ENCODE measurements around the gene ULK4.
A peak's percentile ranks its signal among the peaks of the same experiment; 100 is the strongest.
"Not testable (repeated sequence)": the region's sequence is repeated elsewhere in the genome, so short reads cannot be mapped to it uniquely, and the experiment has no call there.

The ULK4 gene

DNA sequence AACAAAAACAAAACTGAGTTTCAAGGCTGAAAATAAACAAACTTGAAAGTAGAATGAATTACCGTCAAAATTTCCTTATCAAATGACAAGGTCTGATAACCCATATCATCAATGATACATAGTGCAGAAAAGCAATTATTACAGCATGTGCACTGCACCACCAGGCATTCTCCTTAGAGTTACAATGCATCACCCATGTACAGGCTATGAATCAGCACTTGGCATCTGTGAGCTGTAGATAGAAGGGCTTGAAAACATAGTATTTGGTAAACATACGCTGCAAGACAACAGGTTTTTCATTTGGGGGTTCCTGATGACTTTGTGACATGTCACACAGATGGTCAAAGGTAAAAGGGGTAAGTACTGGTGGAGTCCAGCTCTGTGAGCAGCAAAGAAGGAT lies 497.5 kb downstream of the ULK4 start:
- Histone ChIP-seq H3K27ac (ENCODE audit: poor library complexity, severe bottlenecking) (no peak overlapping the region), H3K27me3 (ENCODE audit: insufficient read depth, poor library complexity, severe bottlenecking) (no peaks in the 10 kb centered on the region), H3K4me1 (ENCODE audit: insufficient read depth, poor library complexity, severe bottlenecking) (no peaks in the 10 kb centered on the region), H3K9me3 (ENCODE audit: severe bottlenecking) (no peaks in the 10 kb centered on the region), H3K4me3 (ENCODE audit: severe bottlenecking) (no peak overlapping the region), H3K36me3 (ENCODE audit: low read depth) (no peaks in the 10 kb centered on the region)
- DNase-seq (ENCODE audit: low spot score) (no peak), ATAC-seq (ENCODE audit: low read depth) (peak; percentile 50; the same call in 1 of the 3 replicates)
- TF ChIP-seq, protein P1, sequence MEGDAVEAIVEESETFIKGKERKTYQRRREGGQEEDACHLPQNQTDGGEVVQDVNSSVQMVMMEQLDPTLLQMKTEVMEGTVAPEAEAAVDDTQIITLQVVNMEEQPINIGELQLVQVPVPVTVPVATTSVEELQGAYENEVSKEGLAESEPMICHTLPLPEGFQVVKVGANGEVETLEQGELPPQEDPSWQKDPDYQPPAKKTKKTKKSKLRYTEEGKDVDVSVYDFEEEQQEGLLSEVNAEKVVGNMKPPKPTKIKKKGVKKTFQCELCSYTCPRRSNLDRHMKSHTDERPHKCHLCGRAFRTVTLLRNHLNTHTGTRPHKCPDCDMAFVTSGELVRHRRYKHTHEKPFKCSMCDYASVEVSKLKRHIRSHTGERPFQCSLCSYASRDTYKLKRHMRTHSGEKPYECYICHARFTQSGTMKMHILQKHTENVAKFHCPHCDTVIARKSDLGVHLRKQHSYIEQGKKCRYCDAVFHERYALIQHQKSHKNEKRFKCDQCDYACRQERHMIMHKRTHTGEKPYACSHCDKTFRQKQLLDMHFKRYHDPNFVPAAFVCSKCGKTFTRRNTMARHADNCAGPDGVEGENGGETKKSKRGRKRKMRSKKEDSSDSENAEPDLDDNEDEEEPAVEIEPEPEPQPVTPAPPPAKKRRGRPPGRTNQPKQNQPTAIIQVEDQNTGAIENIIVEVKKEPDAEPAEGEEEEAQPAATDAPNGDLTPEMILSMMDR (IDR thresholded peaks at IDR 0.05; ENCODE audit: poor library complexity, severe bottlenecking): no peak

DNA sequence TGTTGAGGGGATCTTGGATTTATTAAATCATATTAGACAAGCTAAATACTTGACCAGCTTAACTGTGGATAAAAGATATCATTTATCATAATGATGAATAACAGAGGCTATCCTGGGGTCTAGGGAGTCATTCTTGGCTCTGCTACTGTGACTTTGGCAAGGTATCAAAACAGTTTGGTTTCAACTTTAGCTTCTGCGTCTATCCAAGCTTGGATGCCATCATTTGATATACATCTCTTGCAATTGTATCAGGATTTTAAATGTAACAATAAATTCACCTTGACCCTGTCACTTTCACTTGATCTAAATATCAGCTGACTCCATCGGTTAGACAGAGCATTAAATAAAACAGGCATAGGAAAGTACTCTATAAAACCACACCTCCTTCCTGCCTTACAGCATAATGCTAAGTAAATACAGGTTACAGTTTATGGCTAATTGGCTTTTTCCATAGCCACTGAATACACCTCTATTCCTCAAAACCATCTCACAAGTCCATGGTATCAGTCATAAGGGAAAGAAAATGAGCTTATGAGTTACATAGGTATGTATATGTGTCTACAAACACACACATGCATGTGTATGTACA lies 499.7 kb downstream of the ULK4 start:
- Histone ChIP-seq H3K27ac (ENCODE audit: poor library complexity, severe bottlenecking) (no peak overlapping the region), H3K9me3 (ENCODE audit: severe bottlenecking) (no peaks in the 10 kb centered on the region), H3K4me3 (ENCODE audit: severe bottlenecking) (no peak overlapping the region), H3K4me1 (ENCODE audit: insufficient read depth, poor library complexity, severe bottlenecking) (no peaks in the 10 kb centered on the region), H3K27me3 (ENCODE audit: insufficient read depth, poor library complexity, severe bottlenecking) (no peaks in the 10 kb centered on the region), H3K36me3 (ENCODE audit: low read depth) (no peaks in the 10 kb centered on the region)
- ATAC-seq (ENCODE audit: low read depth) (no peak), DNase-seq (ENCODE audit: low spot score) (no peak)
- TF ChIP-seq, protein P1 (IDR thresholded peaks at IDR 0.05; ENCODE audit: poor library complexity, severe bottlenecking): no peak

DNA sequence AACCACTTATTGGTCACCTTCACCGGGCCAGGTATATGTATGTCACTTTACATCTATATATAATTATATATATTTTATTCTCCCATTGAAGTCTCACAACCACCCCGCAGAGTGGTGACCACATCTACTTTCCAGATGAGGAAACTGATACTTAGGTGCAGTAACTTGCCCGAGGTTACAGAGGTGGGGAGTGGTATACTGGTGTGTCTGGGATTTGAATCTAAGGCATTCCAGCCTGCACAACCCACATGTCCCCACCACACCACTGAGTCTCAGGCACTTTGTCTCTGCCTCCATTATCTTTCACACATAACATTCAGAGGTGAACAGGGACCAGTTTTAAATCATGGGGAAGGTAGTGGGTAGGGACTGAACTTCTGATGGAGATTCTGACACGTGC lies 501.2 kb downstream of the ULK4 start:
- no peak overlapping the region for H3K4me3 ChIP-seq (ENCODE audit: severe bottlenecking)
- ATAC-seq (ENCODE audit: low read depth): no peak
- H3K36me3 ChIP-seq (ENCODE audit: low read depth): no peaks in the 10 kb centered on the region
- no peaks in the 10 kb centered on the region for H3K9me3 ChIP-seq (ENCODE audit: severe bottlenecking)
- H3K27ac ChIP-seq (ENCODE audit: poor library complexity, severe bottlenecking): no peak overlapping the region
- TF ChIP-seq, protein P1 (IDR thresholded peaks at IDR 0.05; ENCODE audit: poor library complexity, severe bottlenecking): no peak
- H3K4me1 ChIP-seq (ENCODE audit: insufficient read depth, poor library complexity, severe bottlenecking): no peaks in the 10 kb centered on the region
- no peaks in the 10 kb centered on the region for H3K27me3 ChIP-seq (ENCODE audit: insufficient read depth, poor library complexity, severe bottlenecking)
- DNase-seq (ENCODE audit: low spot score): no peak

DNA sequence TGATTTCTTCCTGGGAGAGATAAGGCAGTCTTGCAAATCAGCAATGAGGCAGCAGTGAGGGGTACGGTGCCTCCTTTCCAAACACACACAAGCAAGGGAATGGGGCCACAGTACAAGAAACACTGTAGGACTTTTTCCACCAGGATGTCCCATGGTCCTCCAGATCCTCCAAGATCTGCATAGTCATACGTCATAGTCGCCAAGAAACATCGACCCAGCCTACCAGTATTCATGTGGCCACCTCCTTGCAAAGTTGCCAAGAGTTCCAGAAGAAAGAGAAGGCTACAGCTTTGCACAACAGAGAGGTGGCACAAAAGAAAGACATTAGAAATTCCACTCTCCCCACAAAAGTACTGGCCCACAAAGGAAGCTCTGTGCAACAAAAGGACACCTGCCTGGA lies 504.7 kb downstream of the ULK4 start:
- TF ChIP-seq, protein P1 (IDR thresholded peaks at IDR 0.05; ENCODE audit: poor library complexity, severe bottlenecking): no peak
- H3K4me3 ChIP-seq (ENCODE audit: severe bottlenecking): no peak overlapping the region
- no peaks in the 10 kb centered on the region for H3K27me3 ChIP-seq (ENCODE audit: insufficient read depth, poor library complexity, severe bottlenecking)
- H3K36me3 ChIP-seq (ENCODE audit: low read depth): no peaks in the 10 kb centered on the region
- ATAC-seq (ENCODE audit: low read depth) (no peak), DNase-seq (ENCODE audit: low spot score) (no peak)
- no peaks in the 10 kb centered on the region for H3K4me1 ChIP-seq (ENCODE audit: insufficient read depth, poor library complexity, severe bottlenecking)
- H3K27ac ChIP-seq (ENCODE audit: poor library complexity, severe bottlenecking): no peak overlapping the region
- no peaks in the 10 kb centered on the region for H3K9me3 ChIP-seq (ENCODE audit: severe bottlenecking)

DNA sequence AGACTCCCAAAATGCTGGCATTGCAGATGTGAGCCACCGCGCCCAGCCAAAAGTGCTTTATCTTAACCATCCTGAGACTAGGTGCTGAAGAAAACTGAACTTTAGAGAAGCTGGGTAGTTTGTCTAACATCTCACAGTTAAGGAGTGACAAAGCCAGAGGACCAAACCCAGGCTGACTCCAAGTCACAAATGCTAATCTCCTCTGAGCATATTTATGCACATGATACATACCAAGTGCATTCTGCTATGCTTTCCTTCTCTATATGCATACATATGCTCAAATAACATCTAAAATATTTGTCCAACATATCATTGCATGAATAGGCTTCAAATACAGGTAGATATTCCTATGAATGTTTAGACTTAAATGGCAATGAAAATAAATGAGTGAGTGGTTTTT lies 505.7 kb downstream of the ULK4 start:
- Histone ChIP-seq H3K9me3 (ENCODE audit: severe bottlenecking) (no peaks in the 10 kb centered on the region), H3K27me3 (ENCODE audit: insufficient read depth, poor library complexity, severe bottlenecking) (no peaks in the 10 kb centered on the region), H3K27ac (ENCODE audit: poor library complexity, severe bottlenecking) (no peak overlapping the region), H3K4me3 (ENCODE audit: severe bottlenecking) (no peak overlapping the region), H3K4me1 (ENCODE audit: insufficient read depth, poor library complexity, severe bottlenecking) (no peaks in the 10 kb centered on the region), H3K36me3 (ENCODE audit: low read depth) (no peaks in the 10 kb centered on the region)
- DNase-seq (ENCODE audit: low spot score) (no peak), ATAC-seq (ENCODE audit: low read depth) (no peak)
- TF ChIP-seq, protein P1 (IDR thresholded peaks at IDR 0.05; ENCODE audit: poor library complexity, severe bottlenecking): no peak

DNA sequence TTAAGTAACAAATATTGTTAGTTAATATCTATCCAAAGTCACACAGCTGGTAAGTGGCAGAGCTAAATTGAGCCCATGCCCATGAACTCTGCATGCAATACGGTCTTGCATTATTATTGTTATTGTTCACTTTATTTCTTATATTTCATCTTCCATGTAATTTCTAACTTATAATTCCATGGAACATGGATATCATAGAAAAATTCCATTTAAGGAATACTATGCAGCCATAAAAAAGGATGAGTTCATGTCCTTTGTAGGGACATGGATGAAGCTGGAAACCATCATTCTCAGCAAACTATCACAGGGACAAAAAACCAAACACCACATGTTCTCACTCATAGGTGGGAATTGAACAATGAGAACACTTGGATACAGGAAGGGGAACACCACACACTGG lies 508.3 kb downstream of the ULK4 start:
- not testable (repeated sequence) for H3K27ac ChIP-seq (ENCODE audit: poor library complexity, severe bottlenecking); H3K27me3 ChIP-seq (ENCODE audit: insufficient read depth, poor library complexity, severe bottlenecking); ATAC-seq (ENCODE audit: low read depth)

More for the DNA sequence above, 508.3 kb downstream of the ULK4 start:
- not testable (repeated sequence) for H3K36me3 ChIP-seq (ENCODE audit: low read depth); H3K4me3 ChIP-seq (ENCODE audit: severe bottlenecking); H3K4me1 ChIP-seq (ENCODE audit: insufficient read depth, poor library complexity, severe bottlenecking); DNase-seq (ENCODE audit: low spot score); H3K9me3 ChIP-seq (ENCODE audit: severe bottlenecking)
